GM19043 (cell line): Measurements from ENCODE around the gene BLOC1S4.

Experiments
- ATAC-seq: cut with Tn5 transposase; IDR thresholded peaks from one replicate; pipeline ENCODE4 v1.9.1; 2021; ENCODE audit warnings: low read depth; ENCODE audit not compliant: unreplicated experiment

Gene BLOC1S4

DNA sequence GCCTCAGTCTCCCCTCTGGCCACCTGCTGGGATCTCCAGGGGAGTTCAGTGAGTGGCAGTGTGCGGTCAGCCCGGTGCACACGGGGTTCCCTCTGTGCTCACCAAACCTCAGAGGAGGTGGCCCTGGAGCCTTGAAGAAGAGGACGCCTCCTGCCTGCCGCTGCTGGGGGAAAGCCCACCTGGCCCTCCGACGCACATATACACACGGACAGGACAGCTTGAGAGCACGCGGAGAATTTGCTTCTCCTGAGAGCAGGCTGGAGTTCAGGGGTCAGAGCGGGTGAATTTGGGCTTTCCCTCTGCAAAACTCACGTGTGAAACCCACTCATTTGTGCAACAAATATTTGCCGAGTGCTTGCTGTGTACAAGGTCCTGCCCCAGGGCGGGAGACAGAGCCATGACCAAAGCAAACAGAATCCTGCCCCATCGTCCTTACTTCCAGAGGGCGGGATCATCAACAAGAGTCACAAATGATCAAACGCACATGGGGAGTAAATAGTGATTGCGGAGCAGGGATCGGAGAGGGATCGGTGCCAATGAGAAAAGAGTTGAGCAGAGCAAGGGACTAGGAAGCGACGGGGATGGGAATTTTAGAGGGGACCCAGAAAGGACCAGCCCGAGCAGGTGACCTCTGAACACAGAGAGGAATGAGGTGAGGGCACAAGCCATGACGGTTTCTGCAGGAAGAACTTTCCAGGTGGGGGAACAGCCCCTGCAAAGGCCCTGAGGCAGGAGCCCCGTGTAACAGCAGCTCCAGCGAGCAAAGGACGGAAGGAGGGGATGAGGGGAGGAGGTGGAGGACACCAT lies 17.6 kb downstream of the BLOC1S4 start:
- ATAC-seq = no peak

- no peak for ATAC-seq
These were observed 18.3 kb downstream of the BLOC1S4 start for GRCh38 chr4:6734165-6734786.

- no peak for ATAC-seq
These were observed 23.9 kb downstream of the BLOC1S4 start for GRCh38 chr4:6739920-6740319.

- ATAC-seq = no peak
These were observed 24.4 kb downstream of the BLOC1S4 start for GRCh38 chr4:6740347-6740746.

DNA sequence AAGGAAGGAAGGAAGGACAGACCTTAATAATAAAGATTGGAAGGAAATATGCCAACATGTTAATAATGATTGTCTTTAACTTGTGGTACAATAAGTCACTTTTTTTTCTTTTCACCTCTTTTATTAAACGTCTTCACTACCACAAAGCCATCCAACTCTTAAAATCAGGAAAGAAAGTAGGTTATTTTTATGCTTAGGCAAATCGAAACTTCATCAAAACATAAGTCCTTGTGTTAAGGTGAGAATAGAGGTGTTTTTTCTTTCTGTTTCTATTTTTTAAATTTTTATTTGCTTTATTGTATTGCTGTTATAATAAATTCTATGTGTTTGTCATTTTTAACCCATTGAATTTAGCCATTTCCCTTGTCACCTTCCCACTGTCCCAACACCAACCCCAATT lies 26.5 kb downstream of the BLOC1S4 start:
- no peak for ATAC-seq

DNA sequence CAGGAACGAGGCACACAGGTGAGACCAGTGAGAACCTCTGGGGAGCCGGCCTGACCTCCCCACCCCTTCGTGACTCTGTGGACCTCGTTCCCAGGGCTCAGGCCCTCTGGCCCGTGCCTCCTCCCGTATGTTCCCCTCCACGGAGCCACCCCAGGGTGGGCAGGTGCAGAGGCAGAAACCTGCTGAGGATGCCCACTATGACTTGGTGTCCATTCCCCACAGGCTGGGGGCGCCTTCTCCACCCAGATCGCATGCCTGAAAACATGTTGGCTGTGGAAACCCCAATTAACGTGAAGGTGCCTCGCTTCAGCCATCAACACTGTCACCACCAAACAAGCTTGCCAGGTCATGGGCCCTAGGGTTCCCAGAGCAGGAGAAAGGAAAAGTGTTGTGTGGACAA lies 27.0 kb downstream of the BLOC1S4 start:
- no peak for ATAC-seq

- no peak for ATAC-seq
These were observed 30.8 kb downstream of the BLOC1S4 start for GRCh38 chr4:6746721-6747293.

GRCh38 chr4:6747294-6748051 lies 31.5 kb downstream of the BLOC1S4 start:
- ATAC-seq = no peak

- no peak for ATAC-seq
These were observed 32.3 kb downstream of the BLOC1S4 start for GRCh38 chr4:6748286-6748685.

- ATAC-seq = no peak
These were observed 33.6 kb downstream of the BLOC1S4 start for GRCh38 chr4:6749340-6750171.

DNA sequence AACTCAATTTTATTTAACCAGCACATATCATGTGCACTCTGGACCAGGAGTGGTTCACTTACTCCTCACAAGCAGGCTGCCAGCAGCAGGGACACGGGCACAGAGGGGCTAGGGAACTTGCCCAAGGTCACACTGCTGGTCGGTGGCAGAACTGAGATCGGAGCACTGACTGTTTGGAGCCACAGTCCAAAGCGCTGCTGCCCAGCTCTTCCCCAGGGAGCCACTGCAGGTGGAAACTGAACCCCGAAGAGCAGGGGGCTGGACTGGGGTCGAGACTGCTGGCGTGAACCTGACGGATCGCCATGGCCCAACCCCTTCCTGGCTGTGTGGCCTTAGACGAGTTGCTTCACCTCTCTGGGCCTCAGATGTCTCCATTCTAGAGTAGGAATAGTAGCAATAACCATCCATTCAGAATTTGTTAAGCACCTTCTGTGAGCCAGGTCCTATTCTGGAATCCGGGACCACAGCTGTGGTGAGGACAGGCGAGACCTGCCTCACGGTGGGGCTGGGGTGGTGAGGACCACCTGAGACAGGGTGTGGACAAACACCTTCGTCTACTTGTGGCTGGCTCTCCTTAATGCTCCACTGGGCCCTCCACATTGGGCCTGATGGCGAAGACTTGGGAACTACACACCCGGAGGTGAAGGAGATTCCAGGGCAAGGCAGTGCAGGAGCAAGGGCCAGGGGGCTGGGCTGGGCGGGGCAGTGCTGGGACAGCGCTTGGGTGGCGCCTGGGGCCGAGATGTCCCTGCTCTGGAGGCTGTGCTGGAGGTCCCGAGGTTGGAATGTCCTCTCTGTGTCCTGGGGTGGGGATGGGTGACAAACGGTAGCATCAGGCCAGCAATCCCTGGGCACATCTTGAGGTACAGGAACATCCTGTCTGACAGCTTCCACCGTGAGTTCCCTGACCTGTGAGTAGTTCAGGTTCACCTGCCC lies 34.6 kb downstream of the BLOC1S4 start:
- no peak for ATAC-seq

GRCh38 chr4:6751611-6752485 lies 35.9 kb downstream of the BLOC1S4 start:
- no peak for ATAC-seq

GRCh38 chr4:6752486-6752829 lies 36.5 kb downstream of the BLOC1S4 start:
- ATAC-seq = no peak

GRCh38 chr4:6753103-6753560 lies 37.2 kb downstream of the BLOC1S4 start:
- no peak for ATAC-seq

DNA sequence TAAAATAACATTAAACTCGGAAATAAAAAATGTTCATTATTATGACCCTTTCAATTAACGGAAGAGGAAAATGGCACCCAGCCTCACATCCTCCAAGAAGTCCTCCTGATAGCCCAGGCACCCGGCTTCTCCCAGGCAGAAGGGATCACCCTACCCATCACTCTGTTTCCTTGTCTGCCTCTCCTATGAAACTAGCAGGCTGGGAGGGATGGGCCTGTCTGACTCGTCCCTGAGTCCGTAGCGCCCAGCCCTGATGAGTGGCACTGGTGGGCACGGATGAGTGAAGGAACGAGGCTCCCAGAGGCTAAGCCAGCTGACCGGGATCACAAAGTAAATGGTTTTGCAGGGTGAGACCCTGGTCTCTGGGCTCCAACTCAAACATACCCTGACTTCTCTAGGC lies 37.9 kb downstream of the BLOC1S4 start:
- no peak for ATAC-seq

- ATAC-seq = no peak
These were observed 38.6 kb downstream of the BLOC1S4 start for GRCh38 chr4:6754481-6755087.

DNA sequence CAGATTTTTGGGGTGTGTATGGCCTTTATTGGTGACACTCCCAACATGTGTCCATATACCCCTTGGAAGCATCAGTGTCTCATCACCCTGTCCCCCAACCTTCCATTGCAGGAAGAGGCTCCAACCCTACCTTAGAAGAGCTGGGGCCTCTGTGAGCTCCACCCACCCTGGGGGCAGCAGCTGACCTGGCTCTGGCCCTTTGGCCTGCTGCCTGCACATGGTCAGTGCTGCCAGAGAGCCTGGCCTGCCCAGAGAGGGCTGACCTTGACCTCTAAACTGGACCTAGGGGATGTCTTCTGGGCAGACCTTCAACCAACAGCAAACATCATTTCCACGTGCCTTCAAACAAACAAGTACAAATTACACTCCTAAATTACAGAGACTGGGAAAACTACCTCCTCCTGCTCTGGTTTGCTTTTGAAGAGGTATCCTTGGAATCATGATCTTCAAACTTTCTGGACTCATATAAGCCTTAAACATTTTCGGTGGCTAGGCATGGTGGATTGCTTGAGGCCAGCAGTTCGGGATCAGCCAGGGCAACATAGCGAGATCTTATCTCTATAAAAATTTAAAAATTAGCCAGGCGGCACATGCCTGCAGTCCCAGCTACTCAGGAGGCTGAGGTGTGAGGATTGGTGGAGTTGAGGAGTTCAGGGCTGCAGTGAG lies 39.2 kb downstream of the BLOC1S4 start:
- no peak for ATAC-seq
